OCI-LY7 (cell line): ENCODE measurements around the gene SEC24D. TPM values are rescaled to one million over a fixed set of nuclear protein-coding genes. Genes with fewer than 3 reads are reported as not detected.

Experiments
- BruUV-seq: library from RNA; stranded (reverse); fragments of 400-500 nt; replicated peaks from 2 replicates; lab custom pipeline; 2021; lab: Mats Ljungman, UMichigan
- CTCF ChIA-PET: fragments of 300-600 bp; sonication (Branson Sonifier 250); formaldehyde crosslinking; loops from one replicate; lab custom pipeline; 2022; ENCODE audit warnings: antibody characterized with exemption; ENCODE audit not compliant: unreplicated experiment; lab: Charles Lee
- POLR2A ChIA-PET: fragments of 300-600 bp; sonication (Branson Sonifier 250); formaldehyde crosslinking; loops from one replicate; lab custom pipeline; 2022; ENCODE audit warnings: antibody characterized with exemption; lab: Charles Lee
- DNase-seq: peaks from one replicate; pipeline ENCODE4 v3.0.0-alpha.2; 2015; ENCODE audit warnings: low spot score
- H2AFZ ChIP-seq: fragments of 200-600 bp; sonication (generic), shearing (Covaris generic); 2 replicates; pipeline ENCODE4 v1.6.1; 2014; ENCODE audit warnings: mild to moderate bottlenecking, antibody characterized with exemption, low read length, moderate library complexity
- H3K27ac ChIP-seq: fragments of 200-600 bp; sonication (generic); 2 replicates; pipeline ENCODE4 v1.5.1; 2014; ENCODE audit warnings: mixed run types, low read depth, mild to moderate bottlenecking, moderate library complexity, low read length, inconsistent platforms; ENCODE audit not compliant: poor library complexity, severe bottlenecking
- H3K36me3 ChIP-seq: fragments of 200-600 bp; sonication (generic); 2 replicates; pipeline ENCODE4 v1.6.1; 2014; ENCODE audit warnings: mild to moderate bottlenecking, antibody characterized with exemption, low read length, moderate library complexity, mixed read lengths; ENCODE audit not compliant: insufficient read depth
- H3K4me1 ChIP-seq: fragments of 200-600 bp; sonication (generic); 2 replicates; pipeline ENCODE4 v1.5.1; 2014; ENCODE audit warnings: mild to moderate bottlenecking, low read length; ENCODE audit not compliant: insufficient read depth, poor library complexity, severe bottlenecking
- H3K4me2 ChIP-seq: fragments of 200-600 bp; sonication (generic); 2 replicates; pipeline ENCODE4 v1.6.1; 2014; ENCODE audit warnings: mild to moderate bottlenecking, low read length
- H3K4me3 ChIP-seq: fragments of 200-600 bp; sonication (generic); 2 replicates; pipeline ENCODE4 v1.5.1; 2014; ENCODE audit warnings: mild to moderate bottlenecking, low read depth, low read length; ENCODE audit not compliant: poor library complexity, severe bottlenecking
- H3K79me2 ChIP-seq: fragments of 200-600 bp; sonication (generic); 2 replicates; pipeline ENCODE4 v1.6.1; 2016; ENCODE audit warnings: low read depth, mild to moderate bottlenecking, low read length, moderate library complexity, mixed read lengths; ENCODE audit not compliant: insufficient read depth
- H3K9me2 ChIP-seq: fragments of 200-600 bp; sonication (generic); 2 replicates; pipeline ENCODE4 v1.6.1; 2016; ENCODE audit warnings: mild to moderate bottlenecking, low read length, mixed read lengths; ENCODE audit not compliant: insufficient read depth
- H3K9me3 ChIP-seq: fragments of 200-600 bp; sonication (generic); 2 replicates; pipeline ENCODE4 v1.6.1; 2014; ENCODE audit warnings: mild to moderate bottlenecking, mixed run types, low read length, mixed read lengths
- H4K20me1 ChIP-seq: fragments of 200-600 bp; sonication (generic); 2 replicates; pipeline ENCODE4 v1.6.1; 2014; ENCODE audit warnings: mild to moderate bottlenecking, antibody characterized with exemption, low read length, moderate library complexity, mixed read lengths; ENCODE audit not compliant: insufficient read depth
- EZH2phosphoT487 ChIP-seq: fragments of 200-600 bp; sonication (generic); IDR thresholded peaks from 2 replicates; pipeline ENCODE4 v1.6.1; 2018; ENCODE audit warnings: low read depth, borderline replicate concordance, mild to moderate bottlenecking, mixed run types, antibody characterized with exemption, low read length, moderate library complexity, mixed read lengths
- intact Hi-C: fragments of 100-400 bp; cut with micrococcal nuclease; formaldehyde crosslinking; loops from one replicate; pipeline ENCODE4 v1.10.0; 2022; ENCODE audit not compliant: unreplicated experiment
- total RNA-seq, 2 experiments: library from RNA; depleted of rRNA in 1 of 2; stranded (reverse); fragments of >200 nt in 1 of 2; shearing (Covaris generic) in 1 of 2; gene quantifications; 2 replicates each; pipeline ENCODE4 v1.2.3, GENCODE V29; 2014 to 2022
- TF ChIP-seq, protein P1 (sequence below): fragments of 200-600 bp; sonication (generic); conservative IDR thresholded peaks from 2 replicates; pipeline ENCODE4 v1.5.1; 2014; ENCODE audit warnings: mild to moderate bottlenecking, antibody characterized with exemption, low read length, moderate library complexity, mixed read lengths

SEC24D gene
- total RNA-seq, 2 experiments from 2014 or later, result 15.1 to 56.1 TPM

DNA sequence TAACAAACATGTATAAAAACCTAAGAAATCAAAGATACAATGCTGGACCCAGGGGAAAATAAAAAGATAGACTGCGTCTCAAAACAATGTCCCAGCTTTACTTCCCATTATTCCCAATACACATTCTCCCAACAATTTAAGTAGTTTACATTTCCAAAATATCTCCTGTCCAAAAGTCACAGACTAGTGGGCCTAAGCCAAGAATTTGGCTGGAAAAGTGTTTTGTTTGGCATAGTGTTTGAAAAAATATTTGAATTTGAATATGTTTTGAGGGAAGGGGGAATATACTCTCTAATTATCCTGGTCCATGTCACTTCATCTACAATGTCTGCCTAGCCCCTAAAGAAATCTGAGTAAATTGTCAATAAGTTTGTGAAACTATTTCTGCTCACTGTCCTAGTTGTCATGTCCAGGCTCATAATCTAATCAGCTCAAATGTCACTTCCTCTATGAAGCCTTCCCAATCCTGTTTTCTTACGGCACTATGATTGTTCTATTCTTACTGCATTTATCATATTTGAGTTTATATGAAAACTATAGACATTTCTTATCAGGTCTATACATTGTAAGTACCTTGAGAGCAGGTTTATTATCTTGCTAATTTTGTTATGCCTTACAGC, 74.4 kb downstream of the SEC24D start:
- ChIA-PET CTCF (no interaction called here), POLR2A (interaction anchor here (2.2 kb wide), 1 partner anchor 10 kb away, joined by 9 read pairs; no protein-coding TSS in a partner anchor)
- DNase-seq, result no peak
- no TSS peak for BruUV-seq
- Histone ChIP-seq H3K4me2 (peak overlapping the region; percentile 92), H3K4me1 (peaks cover 59% of the 10 kb centered on the region), H3K9me3 (no peaks in the 10 kb centered on the region), H2AFZ (peak overlapping the region; percentile 7; the same call in 1 of the 2 replicates), H4K20me1 (no peaks in the 10 kb centered on the region), H3K4me3 (peak overlapping the region; percentile 68), H3K9me2 (no peaks in the 10 kb centered on the region), H3K36me3 (peaks cover 48% of the 10 kb centered on the region), H3K79me2 (peaks cover 36% of the 10 kb centered on the region; the same call in 1 of the 2 replicates), H3K27ac (peak overlapping the region; percentile 96)
- intact Hi-C loops, result loop anchor here (2.0 to 10.0 kb wide), 3 partner anchors 77 to 477 kb away; partner anchors contain the start of genes METTL14 and USP53
- TF ChIP-seq EZH2phosphoT487, result no peak
- TF ChIP-seq, protein P1, sequence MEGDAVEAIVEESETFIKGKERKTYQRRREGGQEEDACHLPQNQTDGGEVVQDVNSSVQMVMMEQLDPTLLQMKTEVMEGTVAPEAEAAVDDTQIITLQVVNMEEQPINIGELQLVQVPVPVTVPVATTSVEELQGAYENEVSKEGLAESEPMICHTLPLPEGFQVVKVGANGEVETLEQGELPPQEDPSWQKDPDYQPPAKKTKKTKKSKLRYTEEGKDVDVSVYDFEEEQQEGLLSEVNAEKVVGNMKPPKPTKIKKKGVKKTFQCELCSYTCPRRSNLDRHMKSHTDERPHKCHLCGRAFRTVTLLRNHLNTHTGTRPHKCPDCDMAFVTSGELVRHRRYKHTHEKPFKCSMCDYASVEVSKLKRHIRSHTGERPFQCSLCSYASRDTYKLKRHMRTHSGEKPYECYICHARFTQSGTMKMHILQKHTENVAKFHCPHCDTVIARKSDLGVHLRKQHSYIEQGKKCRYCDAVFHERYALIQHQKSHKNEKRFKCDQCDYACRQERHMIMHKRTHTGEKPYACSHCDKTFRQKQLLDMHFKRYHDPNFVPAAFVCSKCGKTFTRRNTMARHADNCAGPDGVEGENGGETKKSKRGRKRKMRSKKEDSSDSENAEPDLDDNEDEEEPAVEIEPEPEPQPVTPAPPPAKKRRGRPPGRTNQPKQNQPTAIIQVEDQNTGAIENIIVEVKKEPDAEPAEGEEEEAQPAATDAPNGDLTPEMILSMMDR, result no peak

DNA sequence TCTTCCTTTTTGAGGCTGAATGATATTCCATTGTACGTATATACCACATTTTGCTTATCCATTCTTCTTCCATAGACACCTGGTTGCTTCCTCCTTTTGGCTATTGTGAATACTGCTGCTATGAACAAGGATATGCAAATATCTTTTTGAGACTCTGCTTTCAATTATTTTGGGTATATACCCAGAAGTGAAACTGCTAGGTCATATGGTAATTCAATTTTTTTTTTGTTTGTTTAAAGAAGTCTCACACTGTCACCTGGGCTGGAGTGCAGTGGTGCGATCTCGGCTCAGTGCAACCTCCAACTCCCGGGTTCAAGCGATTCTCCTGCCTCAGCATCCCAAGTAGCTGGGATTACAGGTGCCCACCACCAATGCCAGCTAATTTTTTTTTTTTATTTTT, 75.4 kb downstream of the SEC24D start:
- peaks cover 47% of the 10 kb centered on the region for H3K36me3 ChIP-seq
- peaks cover 69% of the 10 kb centered on the region for H3K4me1 ChIP-seq
- H3K79me2 ChIP-seq, result peaks cover 36% of the 10 kb centered on the region; the same call in 1 of the 2 replicates
- ChIA-PET CTCF (no interaction called here), POLR2A (interaction anchor here (2.0 kb wide), 1 partner anchor 77 kb away, joined by 8 read pairs; no protein-coding TSS in a partner anchor)
- DNase-seq, result peak; percentile 85
- peak overlapping the region; percentile 68 for H3K4me3 ChIP-seq
- H3K4me2 ChIP-seq, result peak overlapping the region; percentile 97
- intact Hi-C loops, result loop anchor here (1.0 to 10.0 kb wide), 4 partner anchors 76 to 476 kb away; partner anchors contain the start of genes METTL14, SEC24D and USP53
- BruUV-seq, result no TSS peak
- no peaks in the 10 kb centered on the region for H4K20me1 ChIP-seq
- H3K27ac ChIP-seq, result peak overlapping the region; percentile 96
- H2AFZ ChIP-seq, result peak overlapping the region; percentile 43; the same call in 1 of the 2 replicates
- H3K9me2 ChIP-seq, result no peaks in the 10 kb centered on the region
- TF ChIP-seq, protein P1, result no peak
- TF ChIP-seq EZH2phosphoT487, result no peak
- H3K9me3 ChIP-seq, result no peaks in the 10 kb centered on the region
